ENCODE data around the gene PI4KA.
"Not testable (repeated sequence)": the region's sequence is repeated elsewhere in the genome, so short reads cannot be mapped to it uniquely, and the experiment has no call there.

PI4KA gene

GRCh38 chr22:20721409-20722218 is 137.0 kb downstream of the PI4KA start:
- DNase-seq (ENCODE audit: low read depth) = no peak

GRCh38 chr22:20720692-20721408 is 137.8 kb downstream of the PI4KA start:
- DNase-seq (ENCODE audit: low read depth) = no peak

GRCh38 chr22:20718727-20719126 is 139.9 kb downstream of the PI4KA start:
- not testable (repeated sequence) for DNase-seq (ENCODE audit: low read depth)

GRCh38 chr22:20717981-20718380 is 140.6 kb downstream of the PI4KA start:
- DNase-seq (ENCODE audit: low read depth) = not testable (repeated sequence)

GRCh38 chr22:20717213-20717866 is 141.3 kb downstream of the PI4KA start:
- not testable (repeated sequence) for DNase-seq (ENCODE audit: low read depth)

GRCh38 chr22:20713116-20713515 is 145.5 kb downstream of the PI4KA start:
- DNase-seq (ENCODE audit: low read depth) = not testable (repeated sequence)

GRCh38 chr22:20709966-20710365 is 148.6 kb downstream of the PI4KA start:
- not testable (repeated sequence) for DNase-seq (ENCODE audit: low read depth)

GRCh38 chr22:20707549-20708118 is 151.0 kb downstream of the PI4KA start:
- not testable (repeated sequence) for DNase-seq (ENCODE audit: low read depth)

- DNase-seq (ENCODE audit: low read depth) = not testable (repeated sequence)
Measured at GRCh38 chr22:20703816-20704609, 154.6 kb downstream of the PI4KA start.

- DNase-seq (ENCODE audit: low read depth) = not testable (repeated sequence)
Measured at GRCh38 chr22:20703414-20703806, 155.2 kb downstream of the PI4KA start.

- DNase-seq (ENCODE audit: low read depth) = peak; percentile 95
Measured at GRCh38 chr22:20702546-20703413, 155.8 kb downstream of the PI4KA start.

- not testable (repeated sequence) for DNase-seq (ENCODE audit: low read depth)
Measured at GRCh38 chr22:20702175-20702545, 156.5 kb downstream of the PI4KA start.

- DNase-seq (ENCODE audit: low read depth) = not testable (repeated sequence)
Measured at GRCh38 chr22:20701680-20702136, 156.9 kb downstream of the PI4KA start.

- DNase-seq (ENCODE audit: low read depth) = not testable (repeated sequence)
Measured at GRCh38 chr22:20700347-20700746, 158.3 kb downstream of the PI4KA start.

GRCh38 chr22:20699856-20700255 is 158.8 kb downstream of the PI4KA start:
- not testable (repeated sequence) for DNase-seq (ENCODE audit: low read depth)

- peak; percentile 55 for DNase-seq (ENCODE audit: low read depth)
Measured at GRCh38 chr22:20697481-20698113, 161.0 kb downstream of the PI4KA start.

GRCh38 chr22:20696056-20696455 is 162.6 kb downstream of the PI4KA start:
- DNase-seq (ENCODE audit: low read depth) = not testable (repeated sequence)

- DNase-seq (ENCODE audit: low read depth) = not testable (repeated sequence)
Measured at GRCh38 chr22:20695205-20695604, 163.4 kb downstream of the PI4KA start.

- DNase-seq (ENCODE audit: low read depth) = not testable (repeated sequence)
Measured at GRCh38 chr22:20694256-20694655, 164.4 kb downstream of the PI4KA start.

GRCh38 chr22:20692926-20693325 is 165.7 kb downstream of the PI4KA start:
- not testable (repeated sequence) for DNase-seq (ENCODE audit: low read depth)

Data from stimulated activated CD4-positive, alpha-beta T cell treated with anti-CD3 and anti-CD28 coated beads, Interleukin-2, amount 100 ng/mL, for 4 hours (primary cell).